ENCODE data around the gene PCK1.

Gene PCK1

GRCh38 chr20:57605045-57605444, 44.1 kb downstream of the PCK1 start:
- no peak for DNase-seq (ENCODE audit: low read depth, low spot score)
- Histone ChIP-seq H3K36me3 (ENCODE audit: insufficient read depth, low read length) (no peaks in the 10 kb centered on the region), H3K9ac (ENCODE audit: insufficient read length) (no peak overlapping the region), H3K27ac (no peak overlapping the region), H3K4me3 (no peak overlapping the region), H3K9me3 (ENCODE audit: low read depth, low read length) (no peaks in the 10 kb centered on the region)
- TF ChIP-seq EZH2 (IDR thresholded peaks at IDR 0.05) (no peak), FOXP2 (optimal IDR thresholded peaks at IDR 0.05; ENCODE audit: control extremely low read depth, extremely low read length, insufficient read depth) (no peak), POLR2AphosphoS5 (IDR thresholded peaks at IDR 0.05; ENCODE audit: borderline replicate concordance, low read depth, low read length) (no peak)

GRCh38 chr20:57605878-57606277, 45.0 kb downstream of the PCK1 start:
- no peak for TF ChIP-seq EZH2 (IDR thresholded peaks at IDR 0.05)
- TF ChIP-seq POLR2AphosphoS5 (IDR thresholded peaks at IDR 0.05; ENCODE audit: borderline replicate concordance, low read depth, low read length) = no peak
- no peak for TF ChIP-seq FOXP2 (optimal IDR thresholded peaks at IDR 0.05; ENCODE audit: control extremely low read depth, extremely low read length, insufficient read depth)
- Histone ChIP-seq H3K9me3 (ENCODE audit: low read depth, low read length) (no peaks in the 10 kb centered on the region), H3K27ac (no peak overlapping the region), H3K36me3 (ENCODE audit: insufficient read depth, low read length) (no peaks in the 10 kb centered on the region), H3K9ac (ENCODE audit: insufficient read length) (no peak overlapping the region), H3K4me3 (no peak overlapping the region)
- no peak for DNase-seq (ENCODE audit: low read depth, low spot score)

- Histone ChIP-seq H3K9ac (ENCODE audit: insufficient read length) (no peak overlapping the region), H3K27ac (no peak overlapping the region), H3K9me3 (ENCODE audit: low read depth, low read length) (no peaks in the 10 kb centered on the region), H3K4me3 (no peak overlapping the region), H3K36me3 (ENCODE audit: insufficient read depth, low read length) (no peaks in the 10 kb centered on the region)
- no peak for DNase-seq (ENCODE audit: low read depth, low spot score)
- TF ChIP-seq POLR2AphosphoS5 (IDR thresholded peaks at IDR 0.05; ENCODE audit: borderline replicate concordance, low read depth, low read length) (no peak), EZH2 (IDR thresholded peaks at IDR 0.05) (no peak), FOXP2 (optimal IDR thresholded peaks at IDR 0.05; ENCODE audit: control extremely low read depth, extremely low read length, insufficient read depth) (no peak)
Observed at GRCh38 chr20:57608516-57608915, 47.6 kb downstream of the PCK1 start.

- DNase-seq (ENCODE audit: low read depth, low spot score) = no peak
- no peak for TF ChIP-seq POLR2AphosphoS5 (IDR thresholded peaks at IDR 0.05; ENCODE audit: borderline replicate concordance, low read depth, low read length)
- TF ChIP-seq EZH2 (IDR thresholded peaks at IDR 0.05) = no peak
- TF ChIP-seq FOXP2 (optimal IDR thresholded peaks at IDR 0.05; ENCODE audit: control extremely low read depth, extremely low read length, insufficient read depth) = no peak
Observed at GRCh38 chr20:57609086-57609841, 48.4 kb downstream of the PCK1 start.

GRCh38 chr20:57609842-57610167, 48.9 kb downstream of the PCK1 start:
- no peak for DNase-seq (ENCODE audit: low read depth, low spot score)
- H3K9ac ChIP-seq (ENCODE audit: insufficient read length) = no peak overlapping the region
- no peaks in the 10 kb centered on the region for H3K9me3 ChIP-seq (ENCODE audit: low read depth, low read length)
- H3K4me3 ChIP-seq = no peak overlapping the region
- TF ChIP-seq FOXP2 (optimal IDR thresholded peaks at IDR 0.05; ENCODE audit: control extremely low read depth, extremely low read length, insufficient read depth) (no peak), EZH2 (IDR thresholded peaks at IDR 0.05) (no peak), POLR2AphosphoS5 (IDR thresholded peaks at IDR 0.05; ENCODE audit: borderline replicate concordance, low read depth, low read length) (no peak)
- no peaks in the 10 kb centered on the region for H3K36me3 ChIP-seq (ENCODE audit: insufficient read depth, low read length)
- no peak overlapping the region for H3K27ac ChIP-seq

More at GRCh38 chr20:57609086-57609841, 48.4 kb downstream of the PCK1 start:
- Histone ChIP-seq H3K4me3 (no peak overlapping the region), H3K9me3 (ENCODE audit: low read depth, low read length) (no peaks in the 10 kb centered on the region), H3K27ac (no peak overlapping the region), H3K36me3 (ENCODE audit: insufficient read depth, low read length) (no peaks in the 10 kb centered on the region), H3K9ac (ENCODE audit: insufficient read length) (no peak overlapping the region)

GRCh38 chr20:57610261-57610952, 49.5 kb downstream of the PCK1 start:
- H3K9me3 ChIP-seq (ENCODE audit: low read depth, low read length) = no peaks in the 10 kb centered on the region
- TF ChIP-seq EZH2 (IDR thresholded peaks at IDR 0.05) = no peak
- TF ChIP-seq POLR2AphosphoS5 (IDR thresholded peaks at IDR 0.05; ENCODE audit: borderline replicate concordance, low read depth, low read length) = no peak
- TF ChIP-seq FOXP2 (optimal IDR thresholded peaks at IDR 0.05; ENCODE audit: control extremely low read depth, extremely low read length, insufficient read depth) = no peak
- no peak overlapping the region for H3K9ac ChIP-seq (ENCODE audit: insufficient read length)
- H3K27ac ChIP-seq = no peak overlapping the region
- no peak for DNase-seq (ENCODE audit: low read depth, low spot score)
- H3K4me3 ChIP-seq = no peak overlapping the region
- H3K36me3 ChIP-seq (ENCODE audit: insufficient read depth, low read length) = no peaks in the 10 kb centered on the region

- H3K9ac ChIP-seq (ENCODE audit: insufficient read length) = no peak overlapping the region
- H3K4me3 ChIP-seq = no peak overlapping the region
- no peak overlapping the region for H3K27ac ChIP-seq
- no peaks in the 10 kb centered on the region for H3K36me3 ChIP-seq (ENCODE audit: insufficient read depth, low read length)
- no peak for TF ChIP-seq FOXP2 (optimal IDR thresholded peaks at IDR 0.05; ENCODE audit: control extremely low read depth, extremely low read length, insufficient read depth)
- TF ChIP-seq EZH2 (IDR thresholded peaks at IDR 0.05) = no peak
- TF ChIP-seq POLR2AphosphoS5 (IDR thresholded peaks at IDR 0.05; ENCODE audit: borderline replicate concordance, low read depth, low read length) = no peak
- no peaks in the 10 kb centered on the region for H3K9me3 ChIP-seq (ENCODE audit: low read depth, low read length)
- DNase-seq (ENCODE audit: low read depth, low spot score) = no peak
Observed at GRCh38 chr20:57611586-57612311, 50.8 kb downstream of the PCK1 start.

- no peak for DNase-seq (ENCODE audit: low read depth, low spot score)
- H3K4me3 ChIP-seq = no peak overlapping the region
- H3K27ac ChIP-seq = no peak overlapping the region
- no peaks in the 10 kb centered on the region for H3K36me3 ChIP-seq (ENCODE audit: insufficient read depth, low read length)
- TF ChIP-seq POLR2AphosphoS5 (IDR thresholded peaks at IDR 0.05; ENCODE audit: borderline replicate concordance, low read depth, low read length) (no peak), FOXP2 (optimal IDR thresholded peaks at IDR 0.05; ENCODE audit: control extremely low read depth, extremely low read length, insufficient read depth) (no peak), EZH2 (IDR thresholded peaks at IDR 0.05) (no peak)
- no peaks in the 10 kb centered on the region for H3K9me3 ChIP-seq (ENCODE audit: low read depth, low read length)
- no peak overlapping the region for H3K9ac ChIP-seq (ENCODE audit: insufficient read length)
Observed at GRCh38 chr20:57612436-57612835, 51.5 kb downstream of the PCK1 start.
